ENCODE results near the gene CACNB2.

CACNB2 gene

DNA sequence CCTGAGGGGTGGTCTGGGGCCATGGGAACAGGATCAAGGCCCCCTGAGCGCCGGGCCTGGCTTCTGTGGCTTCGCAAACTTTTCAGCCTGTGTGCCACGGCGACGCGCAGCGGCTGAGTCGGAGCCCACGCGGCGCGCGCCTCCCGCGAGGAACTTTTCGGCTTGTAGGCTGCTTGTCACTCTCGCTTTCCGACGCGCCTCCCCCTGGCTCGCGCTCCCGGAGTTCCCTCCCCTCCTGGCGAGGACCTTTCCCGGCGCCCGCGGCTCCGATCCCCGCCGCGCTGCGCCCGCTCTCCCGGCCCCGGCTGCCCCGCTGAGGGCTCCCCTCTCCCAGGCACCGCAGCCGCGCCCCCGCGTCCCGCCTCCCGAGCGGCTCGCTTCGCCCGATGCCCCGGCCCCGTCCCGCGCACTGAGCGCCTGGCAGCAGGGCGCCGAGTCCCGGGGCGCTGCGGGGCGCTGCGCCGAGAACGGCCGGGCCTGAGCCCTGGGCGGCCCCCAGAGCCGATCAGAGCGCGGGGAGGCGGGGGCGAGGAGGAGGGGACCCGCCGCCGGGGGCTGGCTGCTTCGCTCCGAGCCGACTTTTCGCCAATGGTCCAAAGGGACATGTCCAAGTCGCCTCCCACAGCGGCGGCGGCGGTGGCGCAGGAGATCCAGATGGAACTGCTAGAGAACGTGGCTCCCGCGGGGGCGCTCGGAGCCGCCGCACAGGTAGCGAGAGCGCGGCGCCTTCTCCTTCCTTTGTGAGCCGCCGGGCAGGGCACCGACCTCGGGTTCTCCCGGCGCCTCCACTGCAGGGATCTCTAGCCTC lies at the start of gene CACNB2:
CACNB2 (plus strand) TSS at position 276 of the 808 bp plus-strand sequence.
- no peak for DNase-seq (ENCODE audit: low read depth in 3 of 3, low spot score in 1 of 3)

DNA sequence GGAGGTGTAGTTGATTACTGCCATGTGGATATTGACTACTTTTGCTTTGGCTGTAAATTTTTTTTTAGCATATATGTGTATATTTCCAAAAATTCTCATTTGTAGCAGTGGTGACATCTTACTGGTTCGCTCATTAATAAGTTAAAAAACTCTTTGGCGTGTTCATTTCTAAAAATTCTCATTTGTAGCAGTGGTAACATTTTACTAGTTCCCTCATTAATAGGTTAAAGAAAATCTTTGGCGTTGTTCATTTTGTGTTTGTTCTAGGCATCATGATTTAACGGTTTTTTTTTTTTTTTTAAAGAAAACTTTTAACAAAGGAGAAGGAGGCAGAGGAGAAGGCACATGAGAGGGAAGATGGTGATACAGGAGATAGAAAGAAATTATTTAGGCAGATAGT lies 45.9 kb upstream of the CACNB2 start:
- no peak for DNase-seq (ENCODE audit: low read depth in 3 of 3, low spot score in 1 of 3)

DNA sequence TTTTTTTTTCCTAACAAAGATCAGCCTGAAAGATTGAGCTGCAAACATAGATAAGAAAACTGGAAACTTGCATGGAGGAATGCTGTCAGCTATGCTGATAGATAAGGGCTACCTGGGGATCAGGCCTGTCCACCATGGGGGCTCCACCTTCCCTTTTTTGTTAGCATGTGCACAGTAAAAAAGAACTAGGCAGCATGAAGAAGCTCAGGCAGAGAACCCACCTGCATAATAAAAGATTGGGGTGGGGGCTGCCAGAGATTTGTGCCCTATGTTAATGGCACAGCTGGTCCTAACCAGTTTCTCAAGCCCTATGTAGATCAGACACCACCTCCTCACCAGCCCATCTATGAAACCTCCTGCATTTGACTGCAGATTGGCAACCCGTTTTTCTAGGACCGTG lies 45.4 kb upstream of the CACNB2 start:
- no peak for DNase-seq (ENCODE audit: low read depth in 3 of 3, low spot score in 1 of 3)

DNA sequence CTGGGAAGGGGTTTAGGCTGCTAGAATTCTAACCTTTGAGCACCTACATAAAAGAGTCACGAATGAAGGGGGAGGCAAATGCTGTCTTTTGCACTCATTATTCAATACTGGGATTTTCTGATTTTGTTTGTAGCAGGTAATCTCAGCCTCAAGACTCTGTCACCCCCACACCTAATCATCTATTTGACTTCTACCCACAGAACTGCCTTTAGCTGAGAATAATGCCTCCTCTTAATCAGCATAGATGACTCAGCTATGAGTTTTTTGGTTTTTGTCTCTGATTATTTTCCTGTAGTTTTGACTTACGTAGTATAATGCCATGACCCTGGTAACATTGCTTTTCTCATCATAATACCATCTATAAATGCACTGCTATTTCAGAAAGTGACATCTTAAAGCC lies 42.7 kb upstream of the CACNB2 start:
- no peak for DNase-seq (ENCODE audit: low read depth in 3 of 3, low spot score in 1 of 3)

DNA sequence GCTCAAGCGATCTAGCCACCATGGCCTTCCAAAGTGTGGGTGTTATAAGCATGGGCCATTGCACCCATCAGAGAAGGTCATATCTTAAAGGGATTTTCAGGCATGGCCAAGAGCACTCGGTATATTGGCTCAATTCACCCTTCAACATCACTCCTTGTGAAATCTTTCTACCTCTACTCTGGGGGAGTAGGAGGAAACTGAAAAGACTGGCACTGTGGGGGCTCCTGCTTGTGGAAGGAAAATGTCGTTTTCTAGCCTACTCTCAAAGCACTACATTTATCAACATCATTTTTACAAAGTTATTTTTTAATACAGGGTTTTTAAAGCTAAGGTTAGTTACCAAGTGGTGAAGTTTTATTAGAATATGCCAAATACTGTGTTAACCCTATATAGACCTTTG lies 42.0 kb upstream of the CACNB2 start:
- no peak for DNase-seq (ENCODE audit: low read depth in 3 of 3, low spot score in 1 of 3)

DNA sequence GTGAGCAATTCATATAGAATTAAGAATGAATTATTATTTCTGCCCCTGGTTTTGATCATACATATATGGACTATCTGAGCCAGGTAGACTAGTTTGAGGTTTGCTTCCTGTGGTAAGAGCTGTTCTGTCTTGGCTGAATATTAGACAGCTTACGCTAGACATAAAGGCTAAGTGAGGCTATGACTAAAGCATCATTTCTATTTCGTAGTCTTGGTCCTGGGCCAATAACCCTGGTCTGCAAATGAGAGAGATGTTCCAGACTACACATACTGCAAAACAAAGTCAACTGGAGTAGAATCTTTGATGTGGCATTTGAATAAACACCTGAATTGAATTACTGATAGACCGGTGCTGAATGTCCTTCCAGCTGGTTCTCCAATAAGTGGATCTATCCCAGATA lies 40.8 kb upstream of the CACNB2 start:
- no peak for DNase-seq (ENCODE audit: low read depth in 3 of 3, low spot score in 1 of 3)

DNA sequence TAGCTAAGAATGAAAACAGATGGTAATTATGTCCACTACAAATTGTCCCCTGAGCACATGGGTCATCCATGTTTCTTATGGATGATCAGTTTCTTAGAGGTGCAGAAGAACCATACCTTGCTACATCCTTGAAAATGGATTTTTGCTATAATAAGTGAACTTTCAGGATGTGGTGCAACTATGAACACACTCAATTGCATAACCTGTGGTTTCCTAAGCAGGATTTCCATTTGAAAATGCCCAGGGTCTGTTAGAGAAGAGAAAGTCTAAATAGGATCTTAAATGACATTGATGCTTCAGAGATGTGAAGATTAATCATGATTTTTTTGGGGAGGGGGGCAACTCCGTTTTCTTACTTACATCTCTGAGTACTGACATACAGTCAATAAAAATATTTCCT lies 39.6 kb upstream of the CACNB2 start:
- no peak for DNase-seq (ENCODE audit: low read depth in 3 of 3, low spot score in 1 of 3)

DNA sequence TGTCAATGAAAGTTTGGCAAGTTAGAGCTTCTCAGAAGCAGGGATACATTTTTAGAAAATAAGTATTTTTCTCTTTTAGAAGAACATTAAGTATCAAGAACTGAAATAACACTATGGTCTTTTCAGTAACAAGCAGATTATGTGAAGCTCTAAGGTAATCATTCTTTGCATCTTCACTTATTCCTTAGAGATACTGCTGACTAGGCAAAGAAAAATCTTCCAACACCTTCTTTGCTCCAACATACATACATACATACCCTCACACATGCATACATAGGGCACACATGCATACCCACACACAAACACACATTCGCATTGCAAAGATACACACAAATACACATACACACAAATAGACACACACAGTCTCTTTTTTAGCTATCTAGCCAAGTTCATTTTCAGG lies 37.8 kb upstream of the CACNB2 start:
- DNase-seq (ENCODE audit: low read depth in 3 of 3, low spot score in 1 of 3): no peak

DNA sequence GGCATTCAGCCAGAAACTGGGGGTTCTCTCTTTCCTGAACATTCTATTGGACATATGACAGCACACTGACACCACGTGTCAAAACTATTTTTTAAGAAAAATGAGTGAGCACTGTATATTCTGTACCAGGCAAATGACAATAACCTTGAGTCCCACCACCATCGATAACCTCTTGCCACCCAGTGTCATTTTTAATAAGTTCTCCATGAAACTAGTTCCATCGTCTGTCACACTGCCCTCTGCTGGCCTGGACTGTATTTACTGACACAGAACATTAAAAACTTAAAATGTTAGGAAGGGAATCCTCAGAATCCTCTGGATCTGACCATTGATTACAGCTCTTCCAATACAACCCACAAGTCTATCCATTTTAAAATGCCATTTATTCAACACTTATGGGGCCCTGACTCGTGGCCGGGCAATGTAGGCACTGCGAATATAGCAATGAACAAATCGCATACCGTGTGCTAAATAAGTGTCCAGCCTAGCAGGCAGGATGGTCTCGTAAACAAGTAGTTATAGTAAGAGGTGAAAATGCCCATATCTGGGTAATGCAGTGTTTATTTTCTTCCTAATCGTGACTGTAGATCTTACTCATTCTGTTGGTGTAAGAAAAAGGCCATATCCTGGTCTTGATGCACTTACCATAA lies 35.9 kb upstream of the CACNB2 start:
- peak in 1 of 3 donors; percentile 25 for DNase-seq (ENCODE audit: low read depth in 3 of 3, low spot score in 1 of 3)

DNA sequence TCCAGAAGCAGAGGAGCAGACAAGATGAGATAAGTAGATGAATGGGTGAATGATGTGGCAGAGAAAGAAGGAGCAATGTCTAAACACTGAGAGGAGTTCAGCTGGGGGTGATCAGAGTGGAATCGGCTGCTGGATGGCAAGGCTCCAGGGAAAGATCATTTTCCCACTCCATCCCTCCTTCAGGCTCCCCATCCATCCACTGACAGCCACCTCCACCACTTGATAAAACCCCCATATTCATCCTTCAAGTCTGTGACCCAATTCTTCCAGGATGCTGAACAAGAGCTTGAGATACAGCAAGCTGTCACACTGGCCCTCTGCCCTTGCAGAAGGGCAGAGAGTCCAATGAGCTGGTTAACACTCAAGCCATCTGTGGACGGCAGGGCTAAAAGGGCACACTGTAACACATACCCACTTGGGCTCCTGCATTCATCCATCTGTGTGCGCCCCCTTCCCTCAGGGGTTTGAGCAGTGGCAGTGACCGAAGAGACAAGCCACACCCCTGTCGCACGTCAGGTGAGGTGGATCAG lies 30.8 kb upstream of the CACNB2 start:
- no peak for DNase-seq (ENCODE audit: low read depth in 3 of 3, low spot score in 1 of 3)

DNA sequence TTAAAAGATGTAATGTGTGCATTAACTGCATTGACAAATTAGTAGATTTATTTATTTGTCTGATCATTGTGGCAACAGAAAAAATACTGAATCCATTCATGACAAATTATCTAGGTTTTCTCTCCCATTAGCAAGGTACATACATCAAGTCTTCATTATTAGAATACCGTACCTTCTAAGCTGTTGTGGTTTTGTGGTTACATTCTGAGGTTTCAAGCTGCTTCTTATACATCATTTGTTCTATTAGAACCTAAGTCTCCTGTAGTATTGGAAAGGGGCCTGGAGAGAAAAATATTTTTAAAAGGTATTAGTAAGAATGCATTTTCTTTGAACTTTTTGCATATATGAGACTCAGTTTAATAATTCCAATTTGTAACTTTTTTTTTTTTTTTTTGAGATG lies 26.3 kb upstream of the CACNB2 start:
- no peak for DNase-seq (ENCODE audit: low read depth in 3 of 3, low spot score in 1 of 3)

DNA sequence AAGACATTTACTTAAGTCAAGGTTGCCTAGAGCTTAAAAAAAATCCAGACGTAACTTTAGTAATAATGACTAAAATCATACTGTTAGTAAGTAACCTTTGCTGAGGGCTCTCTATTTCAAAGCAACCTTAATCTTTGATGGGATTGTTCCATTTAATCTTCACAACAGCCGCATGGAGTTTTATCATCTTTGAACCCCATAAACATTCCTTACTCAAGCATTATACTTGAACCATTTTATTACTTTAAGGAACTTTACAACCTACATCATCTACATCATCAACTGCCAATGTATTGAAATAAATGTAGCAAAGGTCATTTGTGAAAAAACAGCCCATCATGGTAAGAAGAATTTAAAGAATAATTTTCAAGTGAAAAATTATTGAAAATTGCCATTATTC lies 22.9 kb upstream of the CACNB2 start:
- no peak for DNase-seq (ENCODE audit: low read depth in 3 of 3, low spot score in 1 of 3)

DNA sequence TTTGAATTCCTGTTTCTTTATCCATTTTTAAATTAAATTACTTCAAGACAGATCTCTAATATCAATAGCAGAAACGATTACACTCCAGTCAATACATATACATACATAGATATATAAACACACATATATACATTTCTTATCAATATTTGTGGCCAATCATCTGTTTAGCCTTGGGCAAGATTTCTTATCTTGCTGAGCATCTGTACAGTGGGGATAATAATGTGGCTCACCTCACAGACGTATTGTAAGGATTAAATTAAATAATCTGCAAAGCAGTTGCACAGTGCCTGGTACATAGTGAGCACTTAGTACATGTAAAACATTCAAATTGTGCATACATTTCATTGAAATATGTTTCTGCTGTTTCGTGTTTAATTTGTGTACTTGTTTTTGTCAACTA lies 17.5 kb upstream of the CACNB2 start:
- no peak for DNase-seq (ENCODE audit: low read depth in 3 of 3, low spot score in 1 of 3)

DNA sequence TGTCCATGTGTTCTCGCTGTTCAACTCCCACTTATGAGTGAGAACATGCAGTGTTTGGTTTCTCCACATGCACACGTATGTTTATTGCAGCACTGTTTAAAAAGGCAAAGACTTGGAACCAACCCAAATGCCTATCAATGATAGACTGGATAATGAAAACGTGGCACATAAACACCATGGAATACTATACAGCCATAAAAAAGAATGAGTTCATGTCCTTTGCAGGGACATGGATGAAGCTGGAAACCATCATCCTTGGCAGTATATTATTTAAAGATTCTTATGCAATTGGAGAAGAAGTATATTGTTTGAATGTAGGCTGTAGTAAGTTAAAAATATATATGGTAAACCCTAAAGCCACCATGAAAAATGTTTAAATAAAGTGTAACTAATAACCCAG lies 7.2 kb upstream of the CACNB2 start:
- DNase-seq (ENCODE audit: low read depth in 3 of 3, low spot score in 1 of 3): no peak

DNA sequence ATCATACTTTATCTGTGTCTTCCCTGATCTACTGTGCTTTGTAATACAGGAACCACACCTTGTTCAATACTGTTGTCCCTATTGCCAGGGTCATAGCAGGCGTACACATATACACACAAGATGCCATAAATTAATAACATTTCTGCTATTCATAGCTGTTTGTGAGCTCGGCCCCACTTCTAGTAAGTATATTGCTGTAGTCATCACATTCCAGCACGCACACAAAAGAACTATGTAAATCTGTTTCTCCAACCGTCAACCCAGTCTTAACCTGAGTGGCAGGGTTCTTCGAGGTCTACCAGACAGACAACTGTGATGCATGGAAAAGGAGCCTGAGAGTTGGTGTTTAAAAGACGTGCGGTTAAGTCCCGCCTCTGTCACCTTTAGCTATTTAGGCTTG lies 5.7 kb upstream of the CACNB2 start:
- no peak for DNase-seq (ENCODE audit: low read depth in 3 of 3, low spot score in 1 of 3)

DNA sequence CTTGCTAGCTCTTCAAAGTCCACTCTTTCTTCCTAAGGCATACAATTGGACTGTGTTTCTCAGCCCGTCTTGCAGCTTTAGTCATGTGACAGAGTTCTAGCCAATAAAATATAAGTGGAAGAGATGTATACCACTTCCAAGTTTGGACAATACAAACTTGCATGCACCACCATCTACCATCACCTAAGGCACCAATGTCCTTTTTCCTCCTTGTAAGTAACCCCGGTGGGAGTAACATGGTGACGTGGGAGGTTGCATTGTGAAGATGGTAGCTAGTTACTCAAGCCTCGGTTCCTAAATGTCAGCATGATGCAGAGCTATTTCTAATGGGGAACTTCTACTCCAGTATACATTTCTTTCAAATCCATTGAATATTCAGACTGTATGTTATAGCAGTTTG lies 5.3 kb upstream of the CACNB2 start:
- no peak for DNase-seq (ENCODE audit: low read depth in 3 of 3, low spot score in 1 of 3)

DNA sequence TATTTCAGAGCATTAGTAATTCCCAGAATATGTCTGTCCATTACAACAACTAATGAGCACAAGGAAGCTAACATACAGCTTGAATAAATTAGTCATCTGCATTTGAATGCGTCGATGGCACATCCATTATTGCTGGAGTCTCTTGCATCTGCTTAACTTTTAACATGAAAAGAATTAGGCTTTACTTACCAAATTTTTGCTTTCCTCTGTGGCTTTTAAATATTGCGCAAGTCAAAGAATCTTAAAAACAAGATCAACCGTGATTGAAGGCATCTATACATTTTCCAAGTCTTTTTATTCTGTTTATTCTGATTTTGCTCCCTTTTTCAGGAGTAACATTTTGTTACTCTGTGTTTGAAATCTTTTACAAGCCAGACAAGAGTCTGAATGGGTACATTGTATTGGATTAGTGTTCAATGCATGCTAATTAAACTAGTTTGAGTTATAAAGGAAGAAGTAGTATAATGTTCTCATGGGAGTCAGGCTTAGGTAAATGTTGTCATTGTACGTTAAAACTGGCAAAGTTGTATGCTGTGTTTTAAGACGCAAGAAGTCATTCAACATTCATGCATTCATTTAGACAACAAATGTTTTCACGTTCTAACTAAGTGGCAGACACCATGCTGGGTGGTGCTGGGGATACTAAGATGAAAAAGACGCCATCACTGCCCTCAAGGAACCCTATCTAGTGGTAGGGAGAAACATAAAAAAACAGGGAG lies 4.0 kb upstream of the CACNB2 start:
- no peak for DNase-seq (ENCODE audit: low read depth in 3 of 3, low spot score in 1 of 3)

DNA sequence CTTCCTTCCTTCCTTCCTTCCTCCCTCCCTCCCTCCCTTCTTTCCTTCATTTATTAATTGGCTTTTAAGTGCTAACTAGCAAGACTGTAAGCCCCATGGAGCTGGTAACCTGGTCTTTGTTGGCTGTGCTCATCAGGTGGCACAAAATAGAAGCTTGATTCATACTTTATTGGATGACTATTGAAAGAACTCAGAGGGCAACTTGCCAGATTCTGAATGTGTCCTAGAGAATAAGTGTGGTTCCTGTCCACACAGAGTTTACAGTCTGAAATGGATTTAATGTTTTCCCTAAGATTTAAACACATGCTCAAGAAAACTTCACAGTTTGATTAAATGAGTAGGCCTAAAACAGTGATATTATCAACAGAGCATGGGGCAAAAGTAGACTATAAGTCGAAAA lies 3.1 kb upstream of the CACNB2 start:
- DNase-seq (ENCODE audit: low read depth in 3 of 3, low spot score in 1 of 3): no peak

DNA sequence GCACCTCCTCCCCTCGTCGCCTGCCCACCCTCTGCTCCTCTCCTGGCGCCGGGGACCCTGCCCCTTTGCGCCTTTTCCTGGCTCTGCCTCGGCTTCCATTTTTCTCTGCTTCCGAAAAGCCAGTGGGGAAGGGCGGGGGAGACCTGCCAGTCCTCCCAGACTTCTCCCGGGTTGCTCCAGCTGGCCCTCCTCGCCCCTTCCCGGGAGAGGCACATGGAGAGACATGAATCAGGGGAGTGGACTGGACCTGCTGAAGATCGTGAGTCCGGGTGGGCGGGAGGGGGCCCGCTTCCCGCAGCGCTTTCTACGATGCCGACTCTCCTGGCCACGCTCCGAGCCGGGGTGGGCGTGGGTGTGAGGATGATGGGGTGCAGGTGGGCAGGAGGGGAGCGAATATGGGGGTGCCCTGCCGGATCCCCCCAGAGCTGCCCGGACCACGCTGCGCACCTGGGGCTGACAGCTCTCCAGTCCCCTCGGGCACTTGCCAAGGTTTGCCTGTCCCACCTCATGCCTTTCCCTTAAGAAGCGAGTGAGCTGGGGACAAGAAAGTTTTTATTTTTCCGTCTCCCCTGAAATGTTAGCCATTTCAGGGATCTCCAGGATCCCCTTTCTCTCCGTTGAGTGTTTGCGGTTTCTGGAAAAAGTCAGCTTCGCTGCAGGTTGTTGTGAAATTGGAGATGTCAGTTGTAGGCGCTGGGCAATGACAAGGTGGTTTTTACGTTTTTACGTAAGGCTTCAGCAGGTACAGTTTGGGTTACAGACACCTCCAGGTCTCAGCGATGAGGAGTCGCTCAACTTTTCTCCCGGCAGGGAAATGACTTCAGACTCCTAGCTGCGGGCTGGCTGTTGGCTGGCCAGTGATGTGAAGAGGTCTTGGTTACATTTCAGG lies 977 bp downstream of the CACNB2 start:
- DNase-seq (ENCODE audit: low read depth in 3 of 3, low spot score in 1 of 3): no peak

DNA sequence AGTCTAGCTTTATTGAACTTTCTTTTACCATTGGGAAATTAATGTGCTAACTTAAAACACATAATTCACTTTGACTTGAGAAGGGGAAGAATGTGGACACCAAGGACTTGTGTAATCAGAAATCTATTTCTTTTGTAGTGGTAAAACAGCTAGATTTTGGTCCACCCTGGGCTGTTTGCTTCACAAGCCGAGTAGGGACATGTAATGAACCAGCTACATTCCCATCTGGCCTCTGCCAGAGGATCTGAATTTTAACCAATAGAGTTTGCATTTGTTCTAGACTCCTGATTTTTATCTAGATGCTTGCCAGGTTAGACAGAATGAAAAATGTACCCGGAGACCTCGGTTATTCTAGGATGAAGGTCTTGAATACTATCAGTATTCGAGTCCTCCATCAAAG lies 1.9 kb downstream of the CACNB2 start:
- no peak for DNase-seq (ENCODE audit: low read depth in 3 of 3, low spot score in 1 of 3)

DNA sequence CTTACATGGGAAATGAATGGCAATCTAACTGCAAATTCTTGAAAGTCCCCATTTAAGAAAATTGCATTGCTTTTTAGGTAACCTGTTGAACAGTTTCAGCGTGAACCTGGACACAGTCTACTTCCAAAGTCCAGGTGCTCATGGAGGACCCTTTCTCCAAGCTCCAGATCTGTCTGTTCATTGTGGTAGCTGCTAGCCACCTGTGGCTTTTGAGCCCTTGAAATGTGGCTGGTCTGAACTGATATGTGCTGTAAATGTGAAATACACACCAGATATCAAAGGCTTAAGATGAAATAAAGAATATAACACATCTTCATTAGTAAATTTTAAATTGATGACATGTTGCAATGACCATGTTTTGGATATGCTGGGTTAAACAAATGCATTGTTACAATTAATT lies 4.2 kb downstream of the CACNB2 start:
- DNase-seq (ENCODE audit: low read depth in 3 of 3, low spot score in 1 of 3): no peak
